PC-3 (cell line): ENCODE measurements around the gene WDR88.

Experiments
- EZH2 ChIP-seq: fragments of 300-600 bp; sonication (generic); IDR thresholded peaks from one replicate; pipeline ENCODE4 v1.6.1; 2017; ENCODE audit warnings: antibody characterized with exemption, mild to moderate bottlenecking, low read length; ENCODE audit not compliant: unreplicated experiment
- EZH2phosphoT487 ChIP-seq: fragments of 300-600 bp; sonication (generic); IDR thresholded peaks from 2 replicates; pipeline ENCODE4 v1.6.1; 2018; ENCODE audit warnings: mild to moderate bottlenecking, antibody characterized with exemption, low read length, borderline replicate concordance
- TF ChIP-seq, protein P1 (sequence below): fragments of 300-600 bp; sonication (generic); conservative IDR thresholded peaks from 2 replicates; pipeline ENCODE4 v1.5.1; 2017; ENCODE audit warnings: antibody characterized with exemption, low read depth, mild to moderate bottlenecking, low read length

DNA sequence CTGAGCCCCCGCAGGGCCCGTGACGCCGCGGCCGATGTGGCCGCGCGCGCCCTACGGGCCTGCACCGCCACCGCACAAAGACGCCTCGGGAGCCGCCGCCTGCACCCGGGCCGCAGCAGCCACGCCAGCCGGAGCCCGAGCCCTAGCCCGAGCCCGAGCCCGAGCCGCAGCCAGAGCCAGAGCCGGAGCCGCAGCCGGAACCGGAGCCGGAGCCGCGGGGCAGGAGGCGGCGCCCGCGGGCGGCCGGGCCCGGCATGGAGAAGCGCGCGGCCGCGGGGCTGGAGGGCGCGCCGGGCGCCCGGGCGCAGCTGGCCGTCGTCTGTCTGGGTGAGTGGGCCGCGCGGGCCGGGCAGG, 62.6 kb downstream of the WDR88 start:
- TF ChIP-seq, protein P1, sequence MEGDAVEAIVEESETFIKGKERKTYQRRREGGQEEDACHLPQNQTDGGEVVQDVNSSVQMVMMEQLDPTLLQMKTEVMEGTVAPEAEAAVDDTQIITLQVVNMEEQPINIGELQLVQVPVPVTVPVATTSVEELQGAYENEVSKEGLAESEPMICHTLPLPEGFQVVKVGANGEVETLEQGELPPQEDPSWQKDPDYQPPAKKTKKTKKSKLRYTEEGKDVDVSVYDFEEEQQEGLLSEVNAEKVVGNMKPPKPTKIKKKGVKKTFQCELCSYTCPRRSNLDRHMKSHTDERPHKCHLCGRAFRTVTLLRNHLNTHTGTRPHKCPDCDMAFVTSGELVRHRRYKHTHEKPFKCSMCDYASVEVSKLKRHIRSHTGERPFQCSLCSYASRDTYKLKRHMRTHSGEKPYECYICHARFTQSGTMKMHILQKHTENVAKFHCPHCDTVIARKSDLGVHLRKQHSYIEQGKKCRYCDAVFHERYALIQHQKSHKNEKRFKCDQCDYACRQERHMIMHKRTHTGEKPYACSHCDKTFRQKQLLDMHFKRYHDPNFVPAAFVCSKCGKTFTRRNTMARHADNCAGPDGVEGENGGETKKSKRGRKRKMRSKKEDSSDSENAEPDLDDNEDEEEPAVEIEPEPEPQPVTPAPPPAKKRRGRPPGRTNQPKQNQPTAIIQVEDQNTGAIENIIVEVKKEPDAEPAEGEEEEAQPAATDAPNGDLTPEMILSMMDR: no peak
- TF ChIP-seq EZH2: no peak
- TF ChIP-seq EZH2phosphoT487: no peak
